ENCODE results near the gene CFAP61.

DNA sequence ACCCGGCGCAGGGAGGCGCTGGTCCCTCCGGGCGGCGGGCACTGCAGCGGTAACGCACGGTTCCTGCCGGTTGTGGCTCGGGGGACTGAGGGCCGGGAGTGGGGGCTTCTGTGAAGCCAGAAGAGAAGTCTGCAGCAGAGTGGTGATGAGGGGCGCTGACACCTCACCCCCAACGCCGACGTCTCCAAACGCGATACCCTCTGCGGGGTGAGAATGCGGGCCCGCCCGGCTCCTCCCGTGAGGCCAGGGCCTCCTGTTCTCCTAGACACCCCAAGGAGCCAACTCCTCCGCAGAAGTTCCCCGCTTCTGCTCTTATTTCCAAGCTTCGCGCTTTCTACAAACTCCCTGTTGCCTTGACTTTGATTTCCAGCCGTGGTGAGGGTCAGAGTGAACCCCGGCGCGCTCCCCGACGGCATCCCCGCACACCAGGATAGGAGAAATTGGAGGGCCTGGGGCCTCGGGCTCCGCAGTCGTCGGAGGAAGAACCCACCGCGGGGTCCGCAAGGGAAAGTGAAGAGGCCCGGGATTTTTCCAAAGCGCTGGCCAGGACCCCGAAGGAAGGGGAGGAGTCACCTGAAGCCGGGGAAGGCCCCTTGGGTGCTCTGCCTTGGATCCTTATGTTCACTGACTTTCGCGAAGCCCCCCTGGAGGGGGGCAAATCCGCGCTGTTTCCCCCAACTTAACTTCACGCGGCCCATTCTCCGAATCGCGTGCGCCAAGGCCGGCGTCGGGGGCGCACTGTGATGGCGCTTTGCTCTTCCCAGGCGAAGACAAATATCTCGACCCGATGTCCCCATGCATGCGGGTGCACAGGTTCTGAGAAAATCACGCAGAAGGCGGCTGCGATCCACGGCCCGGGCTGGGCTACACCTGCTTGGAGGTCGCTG lies 312.5 kb downstream of the CFAP61 start:
- TF ChIP-seq, protein P1, sequence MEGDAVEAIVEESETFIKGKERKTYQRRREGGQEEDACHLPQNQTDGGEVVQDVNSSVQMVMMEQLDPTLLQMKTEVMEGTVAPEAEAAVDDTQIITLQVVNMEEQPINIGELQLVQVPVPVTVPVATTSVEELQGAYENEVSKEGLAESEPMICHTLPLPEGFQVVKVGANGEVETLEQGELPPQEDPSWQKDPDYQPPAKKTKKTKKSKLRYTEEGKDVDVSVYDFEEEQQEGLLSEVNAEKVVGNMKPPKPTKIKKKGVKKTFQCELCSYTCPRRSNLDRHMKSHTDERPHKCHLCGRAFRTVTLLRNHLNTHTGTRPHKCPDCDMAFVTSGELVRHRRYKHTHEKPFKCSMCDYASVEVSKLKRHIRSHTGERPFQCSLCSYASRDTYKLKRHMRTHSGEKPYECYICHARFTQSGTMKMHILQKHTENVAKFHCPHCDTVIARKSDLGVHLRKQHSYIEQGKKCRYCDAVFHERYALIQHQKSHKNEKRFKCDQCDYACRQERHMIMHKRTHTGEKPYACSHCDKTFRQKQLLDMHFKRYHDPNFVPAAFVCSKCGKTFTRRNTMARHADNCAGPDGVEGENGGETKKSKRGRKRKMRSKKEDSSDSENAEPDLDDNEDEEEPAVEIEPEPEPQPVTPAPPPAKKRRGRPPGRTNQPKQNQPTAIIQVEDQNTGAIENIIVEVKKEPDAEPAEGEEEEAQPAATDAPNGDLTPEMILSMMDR (conservative IDR thresholded peaks at IDR 0.05; ENCODE audit: low read length): no peak
- TF ChIP-seq EZH2phosphoT487 (IDR thresholded peaks at IDR 0.05; ENCODE audit: borderline replicate concordance): no peak

All from Loucy (cell line).